ENCODE results near the gene KCNK6.

KCNK6 gene

DNA sequence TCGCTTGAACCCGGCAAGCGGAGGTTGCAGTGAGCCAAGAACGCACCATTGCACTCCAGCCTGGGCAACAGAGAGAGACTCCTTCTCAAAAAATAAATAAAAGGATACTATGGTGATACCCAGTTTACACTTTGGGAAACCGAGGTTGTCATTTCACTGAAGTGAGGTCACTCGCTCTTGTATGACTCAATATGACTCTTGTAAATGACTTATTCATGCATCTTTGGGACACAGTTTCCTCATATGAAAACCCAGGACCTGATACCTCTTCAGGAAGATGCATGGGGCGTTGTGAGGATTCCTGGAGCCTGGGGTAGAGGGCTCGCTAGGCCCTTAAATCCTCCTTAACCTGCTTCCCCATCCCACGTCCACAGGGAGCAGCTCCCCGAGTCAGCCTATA, 59.2 kb downstream of the KCNK6 start:
- DNase-seq (ENCODE audit: insufficient read length, low spot score) (no peak), FAIRE-seq (no peak)
- TF ChIP-seq CTCF (IDR thresholded peaks at IDR 0.05; ENCODE audit: insufficient read depth, missing control alignments), result no peak

GRCh38 chr19:38381138-38381537, 61.5 kb downstream of the KCNK6 start:
- no peak for FAIRE-seq
- TF ChIP-seq CTCF (IDR thresholded peaks at IDR 0.05; ENCODE audit: insufficient read depth, missing control alignments), result no peak
- no peak for DNase-seq (ENCODE audit: insufficient read length, low spot score)
